Activated CD8-positive, alpha-beta memory T cell treated with anti-CD3 and anti-CD28 coated beads, Interleukin-2, amount 50 U/mL, for 1 hour (primary cell): ENCODE data around the gene CTBP2.

ENCODE experiments used
- DNase-seq: peaks from one replicate; pipeline ENCODE4 v3.0.0-alpha.2; 2020; ENCODE audit errors: extremely low read depth

The CTBP2 gene

GRCh38 chr10:125144693-125145623, 15.4 kb downstream of the CTBP2 start:
- no peak for DNase-seq

- no peak for DNase-seq
Observed at GRCh38 chr10:125144206-125144605, 16.2 kb downstream of the CTBP2 start.

- DNase-seq, result no peak
Observed at GRCh38 chr10:125142946-125143345, 17.4 kb downstream of the CTBP2 start.

- DNase-seq, result no peak
Observed at GRCh38 chr10:125141860-125142484, 18.4 kb downstream of the CTBP2 start.

- DNase-seq, result no peak
Observed at GRCh38 chr10:125141150-125141859, 19.1 kb downstream of the CTBP2 start.

- no peak for DNase-seq
Observed at GRCh38 chr10:125140151-125140550, 20.2 kb downstream of the CTBP2 start.

- no peak for DNase-seq
Observed at GRCh38 chr10:125137601-125138438, 22.5 kb downstream of the CTBP2 start.

GRCh38 chr10:125136087-125136486, 24.3 kb downstream of the CTBP2 start:
- no peak for DNase-seq

- DNase-seq, result no peak
Observed at GRCh38 chr10:125135771-125136035, 24.7 kb downstream of the CTBP2 start.

- DNase-seq, result no peak
Observed at GRCh38 chr10:125134916-125135770, 25.2 kb downstream of the CTBP2 start.

GRCh38 chr10:125134483-125134848, 25.9 kb downstream of the CTBP2 start:
- no peak for DNase-seq

GRCh38 chr10:125133696-125134482, 26.5 kb downstream of the CTBP2 start:
- no peak for DNase-seq

- DNase-seq, result no peak
Observed at GRCh38 chr10:125132344-125132743, 28.0 kb downstream of the CTBP2 start.

- no peak for DNase-seq
Observed at GRCh38 chr10:125130916-125131315, 29.4 kb downstream of the CTBP2 start.

GRCh38 chr10:125130260-125130659, 30.1 kb downstream of the CTBP2 start:
- DNase-seq, result no peak

- DNase-seq, result no peak
Observed at GRCh38 chr10:125129076-125129458, 31.3 kb downstream of the CTBP2 start.

- DNase-seq, result no peak
Observed at GRCh38 chr10:125128397-125129075, 31.8 kb downstream of the CTBP2 start.

- no peak for DNase-seq
Observed at GRCh38 chr10:125127986-125128385, 32.4 kb downstream of the CTBP2 start.

GRCh38 chr10:125127110-125127509, 33.3 kb downstream of the CTBP2 start:
- no peak for DNase-seq
